SK-N-MC (cell line): ENCODE results near the gene ABCD1.

Source experiments
- EZH2 ChIP-seq: fragments of 200-600 bp; sonication (generic); IDR thresholded peaks from one replicate; pipeline ENCODE4 v1.6.1; 2017; ENCODE audit warnings: antibody characterized with exemption
- POLR2AphosphoS5 ChIP-seq: IDR thresholded peaks from 2 replicates; pipeline ENCODE4 v1.6.1; 2012; ENCODE audit warnings: mild to moderate bottlenecking, low read depth, low read length, borderline replicate concordance

- TF ChIP-seq POLR2AphosphoS5 (no peak), EZH2 (no peak)
Observed at GRCh38 chrX:153777261-153778090, 52.8 kb downstream of the ABCD1 start.
